SU-DHL-6 (cell line): ENCODE data around the gene PTPRE.

Source experiments
- EZH2phosphoT487 ChIP-seq: fragments of 200-600 bp; sonication (generic), shearing (Covaris generic); conservative IDR thresholded peaks from 2 replicates; pipeline ENCODE4 v1.6.1; 2018; ENCODE audit warnings: mild to moderate bottlenecking, antibody characterized with exemption, low read length, moderate library complexity, mixed read lengths
- TF ChIP-seq, protein P1 (sequence below): fragments of 200-600 bp; sonication (generic); IDR thresholded peaks from one replicate; pipeline ENCODE4 v1.5.1; 2017; ENCODE audit warnings: antibody characterized with exemption, mild to moderate bottlenecking, low read length, moderate library complexity; ENCODE audit not compliant: insufficient read depth, poor library complexity, severe bottlenecking

DNA sequence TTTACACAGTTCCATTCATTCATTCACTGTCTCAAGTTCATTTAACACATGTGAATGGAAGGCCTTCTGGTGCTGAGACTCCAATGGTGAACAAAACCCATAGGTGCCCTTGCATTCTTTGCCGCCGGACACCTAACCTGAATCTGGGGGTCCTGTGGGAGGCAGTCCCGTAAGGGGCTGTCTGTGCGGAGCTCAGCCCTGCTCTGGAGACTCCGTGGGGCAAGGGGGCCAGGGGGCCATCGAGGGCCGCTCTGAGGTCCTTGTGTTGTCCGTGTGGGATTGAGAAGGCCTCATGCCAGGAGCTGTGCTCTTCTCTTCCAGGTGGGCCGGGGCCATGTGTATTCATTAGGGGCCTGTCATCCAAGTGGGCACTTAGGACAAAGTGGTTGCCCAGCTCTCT lies 15.3 kb downstream of the PTPRE start:
- no peak for TF ChIP-seq EZH2phosphoT487
- TF ChIP-seq, protein P1, sequence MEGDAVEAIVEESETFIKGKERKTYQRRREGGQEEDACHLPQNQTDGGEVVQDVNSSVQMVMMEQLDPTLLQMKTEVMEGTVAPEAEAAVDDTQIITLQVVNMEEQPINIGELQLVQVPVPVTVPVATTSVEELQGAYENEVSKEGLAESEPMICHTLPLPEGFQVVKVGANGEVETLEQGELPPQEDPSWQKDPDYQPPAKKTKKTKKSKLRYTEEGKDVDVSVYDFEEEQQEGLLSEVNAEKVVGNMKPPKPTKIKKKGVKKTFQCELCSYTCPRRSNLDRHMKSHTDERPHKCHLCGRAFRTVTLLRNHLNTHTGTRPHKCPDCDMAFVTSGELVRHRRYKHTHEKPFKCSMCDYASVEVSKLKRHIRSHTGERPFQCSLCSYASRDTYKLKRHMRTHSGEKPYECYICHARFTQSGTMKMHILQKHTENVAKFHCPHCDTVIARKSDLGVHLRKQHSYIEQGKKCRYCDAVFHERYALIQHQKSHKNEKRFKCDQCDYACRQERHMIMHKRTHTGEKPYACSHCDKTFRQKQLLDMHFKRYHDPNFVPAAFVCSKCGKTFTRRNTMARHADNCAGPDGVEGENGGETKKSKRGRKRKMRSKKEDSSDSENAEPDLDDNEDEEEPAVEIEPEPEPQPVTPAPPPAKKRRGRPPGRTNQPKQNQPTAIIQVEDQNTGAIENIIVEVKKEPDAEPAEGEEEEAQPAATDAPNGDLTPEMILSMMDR: no peak
